GM18868 (cell line): Measurements from ENCODE around the gene OR7G2.

Experiments used
- ATAC-seq: cut with Tn5 transposase; IDR thresholded peaks from one replicate; pipeline ENCODE4 v1.9.1; 2021; ENCODE audit warnings: mild to moderate bottlenecking, moderate library complexity; ENCODE audit not compliant: unreplicated experiment

The OR7G2 gene

GRCh38 chr19:9107375-9107774, at the start of gene OR7G2:
TSS of gene OR7G2 (minus strand) at chr19:9107475. CDS start at chr19:9103243, 4,232 bp downstream.
- no peak for ATAC-seq

DNA sequence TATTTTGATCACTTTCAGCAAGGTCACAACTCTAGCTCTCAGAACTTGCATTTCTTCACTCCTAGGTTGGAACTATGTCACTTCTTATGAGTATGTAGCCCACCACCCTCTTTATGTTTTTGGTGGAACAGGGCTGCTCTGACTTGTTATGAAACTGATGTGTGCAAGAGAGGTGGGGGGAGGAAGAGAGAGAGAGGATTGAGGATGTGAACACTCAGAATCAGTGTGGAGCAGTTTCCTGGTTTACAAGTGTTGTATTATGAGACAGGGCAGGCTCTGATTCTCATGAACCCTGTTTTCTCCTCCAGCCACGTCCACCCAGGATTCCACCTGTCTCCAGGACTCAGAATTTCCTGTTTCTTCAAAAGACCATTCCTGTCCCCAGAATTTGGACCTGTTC, 49.0 kb upstream of the OR7G2 start:
- no peak for ATAC-seq

DNA sequence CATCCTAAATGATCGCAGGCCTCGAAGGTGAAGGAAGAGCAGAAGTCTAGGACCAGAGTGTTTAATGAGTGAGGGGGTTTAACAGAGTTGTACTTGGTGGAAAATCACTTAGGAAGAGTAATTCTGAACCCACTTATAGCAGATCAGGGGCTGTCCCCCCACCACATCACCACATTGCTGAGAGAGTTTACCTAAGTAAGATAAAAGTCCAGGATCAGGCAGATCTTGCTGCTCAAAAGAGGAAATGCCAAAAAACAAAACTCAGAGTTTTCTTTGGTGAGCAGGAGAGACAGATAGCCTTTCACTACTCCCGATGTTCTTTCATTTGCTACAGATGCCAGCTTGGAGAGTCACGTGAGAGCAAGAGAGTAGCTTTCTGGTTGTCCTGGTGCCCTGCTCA, 48.3 kb upstream of the OR7G2 start:
- ATAC-seq = no peak

DNA sequence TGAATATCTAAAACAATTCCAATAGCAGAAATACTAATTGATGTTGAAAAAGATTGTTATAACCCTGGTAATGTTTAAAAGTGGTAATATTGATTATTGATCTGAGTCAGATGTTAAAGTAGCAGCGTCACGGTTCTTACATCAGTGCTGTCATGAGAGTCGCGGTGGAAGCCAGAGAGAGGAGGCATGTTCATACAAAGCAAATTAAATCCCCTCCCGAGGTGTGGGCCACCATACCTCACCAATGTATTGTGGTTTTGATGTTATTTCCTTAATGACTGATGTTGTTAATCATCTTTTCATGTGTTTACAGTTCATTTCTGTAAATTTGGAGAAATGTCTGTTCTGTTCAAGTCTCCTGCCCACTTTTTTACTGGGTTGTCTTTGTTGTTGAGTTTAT, 44.1 kb upstream of the OR7G2 start:
- no peak for ATAC-seq

DNA sequence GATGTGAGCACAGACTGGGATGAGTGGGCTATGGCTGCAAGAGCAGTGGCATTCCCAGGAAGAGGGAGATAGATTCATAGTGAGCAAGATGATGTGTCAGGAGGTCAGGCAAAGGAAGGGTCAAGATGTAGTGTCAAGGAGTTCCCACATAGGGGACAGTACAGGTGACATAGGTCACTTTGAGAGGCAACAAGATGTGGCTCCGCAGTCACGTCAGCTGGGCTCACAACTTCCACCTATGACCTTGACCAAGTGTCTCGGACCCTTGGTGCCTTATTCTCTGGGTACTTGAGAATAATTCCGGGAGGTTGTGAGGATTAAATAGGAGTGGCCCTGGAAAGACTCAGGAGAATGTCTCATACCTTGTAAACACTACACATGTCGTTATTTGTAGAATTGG, 43.4 kb upstream of the OR7G2 start:
- ATAC-seq = no peak

DNA sequence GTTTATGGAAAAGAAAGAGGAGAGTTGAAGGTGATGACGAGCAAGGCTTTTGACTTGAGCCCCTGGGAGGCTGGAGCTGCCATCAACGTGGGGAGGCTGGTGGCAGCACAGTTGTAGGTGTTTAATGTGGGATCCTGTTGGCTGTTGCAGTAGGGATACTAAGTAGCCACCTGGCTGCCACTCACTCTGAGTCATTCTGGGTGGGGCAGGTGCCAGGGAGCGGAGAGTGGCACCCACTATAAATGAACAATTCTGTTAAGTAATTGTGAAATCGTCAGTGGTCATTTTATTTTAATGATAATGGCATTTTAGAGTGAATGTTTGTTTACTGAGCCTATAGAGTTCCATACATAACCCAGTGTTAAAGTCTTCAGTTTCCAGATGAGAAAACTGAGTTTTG, 42.7 kb upstream of the OR7G2 start:
- ATAC-seq = no peak

GRCh38 chr19:9148697-9149096, 41.4 kb upstream of the OR7G2 start:
- no peak for ATAC-seq

- no peak for ATAC-seq
Observed at GRCh38 chr19:9146882-9147281, 39.6 kb upstream of the OR7G2 start.

DNA sequence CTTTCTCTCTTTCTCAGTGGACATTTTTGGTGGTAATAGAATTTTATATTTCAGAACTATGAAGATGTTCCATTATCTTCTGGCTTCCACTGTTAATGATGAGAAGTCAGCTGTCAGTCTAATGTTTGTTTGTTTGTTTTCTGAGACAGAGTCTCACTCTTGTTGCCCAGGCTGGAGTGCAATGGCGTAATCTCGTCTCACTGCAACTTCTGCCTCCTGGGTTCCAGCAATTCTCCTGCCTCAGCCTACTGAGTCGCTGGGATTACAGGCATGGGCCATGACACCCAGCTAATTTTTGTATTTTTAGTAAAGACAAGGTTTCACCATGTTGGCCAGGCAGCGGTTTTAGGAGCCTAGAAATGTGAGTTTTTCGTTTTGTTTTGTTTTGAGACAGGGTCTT, 37.6 kb upstream of the OR7G2 start:
- no peak for ATAC-seq

- ATAC-seq = peak; percentile 94
Observed at GRCh38 chr19:9140159-9140874, 33.0 kb upstream of the OR7G2 start, which contains the start of gene ZNF317. TSS of gene ZNF317 (plus strand) at chr19:9140397. CDS start at chr19:9156017, 15,620 bp downstream.

GRCh38 chr19:9139609-9140158, 32.4 kb upstream of the OR7G2 start:
- no peak for ATAC-seq

DNA sequence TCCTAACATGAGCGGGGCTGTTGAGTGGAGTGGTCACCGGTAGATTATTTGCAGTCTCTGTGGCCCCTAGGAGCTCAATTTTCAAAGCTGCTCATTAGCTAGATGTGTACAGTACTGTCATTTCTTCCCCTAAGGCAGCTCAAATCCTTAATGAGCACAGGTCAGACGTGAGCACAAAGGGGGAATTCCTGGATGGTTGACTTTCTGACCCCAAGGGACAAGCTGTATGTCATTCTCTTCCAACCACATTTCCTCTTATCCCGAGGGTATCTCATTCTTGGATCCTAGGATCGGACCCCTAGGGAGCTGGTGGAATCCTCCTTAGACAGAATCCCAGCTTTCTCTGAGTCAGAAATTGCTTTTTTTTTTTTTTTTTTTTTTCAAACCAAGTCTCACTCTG, 25.1 kb upstream of the OR7G2 start:
- ATAC-seq = no peak

GRCh38 chr19:9130965-9131364, 23.7 kb upstream of the OR7G2 start:
- no peak for ATAC-seq

DNA sequence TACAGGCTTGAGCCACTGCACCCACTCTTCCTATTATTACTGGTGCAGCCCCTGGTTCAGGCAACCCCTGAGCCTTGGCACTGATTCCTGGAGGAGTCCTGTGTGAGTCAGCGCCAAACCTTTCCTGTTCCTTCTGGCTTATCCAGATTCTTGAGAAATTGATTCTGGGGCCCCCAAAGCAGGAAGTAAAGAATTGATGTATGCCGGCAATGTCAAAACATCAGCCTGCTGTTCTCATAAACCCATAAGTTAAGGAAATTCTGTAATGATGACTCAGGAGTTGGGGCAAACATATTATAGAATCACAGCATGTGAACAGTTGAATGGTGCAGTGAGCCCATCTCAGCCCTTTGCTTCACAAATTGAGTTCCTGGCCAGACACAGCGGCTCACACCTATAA, 20.9 kb upstream of the OR7G2 start:
- ATAC-seq = no peak

GRCh38 chr19:9126900-9127405, 19.7 kb upstream of the OR7G2 start, which contains the start of gene OR7G3:
TSS of gene OR7G3 (minus strand) at chr19:9126950. CDS start at chr19:9126950, 0 bp downstream.
- ATAC-seq = no peak

DNA sequence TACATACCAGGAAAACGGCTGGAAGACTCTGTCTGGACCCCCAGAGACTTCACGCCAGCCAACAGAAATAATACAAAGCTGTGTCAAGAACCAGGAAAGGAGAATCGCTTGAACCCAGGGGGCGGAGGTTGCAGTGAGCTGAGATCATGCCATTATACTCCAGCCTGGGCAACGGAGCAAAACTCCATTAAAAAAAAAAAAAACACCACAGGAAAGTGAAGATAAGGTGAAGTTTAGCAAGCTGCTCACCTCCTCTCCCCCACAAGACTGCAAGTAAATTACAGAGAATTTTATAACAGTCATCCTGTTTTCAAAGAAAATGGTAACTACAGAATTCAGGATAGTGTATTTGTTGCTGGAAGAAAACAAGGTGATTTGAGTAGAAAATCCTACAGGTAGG, 9.3 kb upstream of the OR7G2 start:
- ATAC-seq = no peak

- ATAC-seq = no peak
Observed at GRCh38 chr19:9115307-9115813, 8.1 kb upstream of the OR7G2 start, which contains the start of gene OR7G1. TSS of gene OR7G1 (minus strand) at chr19:9115763. CDS start at chr19:9115763, 0 bp downstream.

GRCh38 chr19:9109959-9110358, 2.7 kb upstream of the OR7G2 start:
- no peak for ATAC-seq

GRCh38 chr19:9086761-9087160, 20.5 kb downstream of the OR7G2 start, which contains the start of gene OR1M1:
TSS of gene OR1M1 (plus strand) at chr19:9087061. CDS start at chr19:9093245, 6,184 bp downstream.
- no peak for ATAC-seq

- no peak for ATAC-seq
Observed at GRCh38 chr19:9078651-9079050, 28.6 kb downstream of the OR7G2 start.

- ATAC-seq = no peak
Observed at GRCh38 chr19:9076901-9077300, 30.4 kb downstream of the OR7G2 start.
